Activated CD8-positive, alpha-beta memory T cell treated with anti-CD3 and anti-CD28 coated beads for 48 hours (primary cell): ENCODE data around the gene GLE1.
A peak's percentile ranks its signal among the peaks of the same experiment; 100 is the strongest.

Source experiments
- DNase-seq, 3 experiments: peaks; one replicate each; pipeline ENCODE4 v3.0.0-alpha.2; 2020; ENCODE audit warnings: low read depth in 2 of 3, low spot score in 2 of 3

Gene GLE1

GRCh38 chr9:128504485-128505413, at the start of gene GLE1:
GLE1 (plus strand) TSS chr9:128504719; CDS start chr9:128504806, 87 bp downstream.
- DNase-seq: peak; percentile 91 to 95 (median 93)

GRCh38 chr9:128454991-128455390, 49.5 kb upstream of the GLE1 start:
- no peak for DNase-seq

GRCh38 chr9:128455849-128456612, 48.5 kb upstream of the GLE1 start, which contains the start of gene ODF2:
ODF2 (plus strand) TSS chr9:128456006; CDS start chr9:128456092, 86 bp downstream.
- DNase-seq: peak; percentile 90 to 96 (median 96)

GRCh38 chr9:128456613-128457061, 47.9 kb upstream of the GLE1 start:
- peak in 2 of 3 experiments; percentile 49 to 60 for DNase-seq

GRCh38 chr9:128457207-128457606, 47.3 kb upstream of the GLE1 start:
- no peak for DNase-seq

GRCh38 chr9:128459011-128459410, 45.5 kb upstream of the GLE1 start:
- no peak for DNase-seq

GRCh38 chr9:128469070-128469469, 35.4 kb upstream of the GLE1 start:
- no peak for DNase-seq

GRCh38 chr9:128470560-128470959, 34.0 kb upstream of the GLE1 start:
- no peak for DNase-seq

- DNase-seq: no peak
Measured at GRCh38 chr9:128473104-128473503, 31.4 kb upstream of the GLE1 start.

- no peak for DNase-seq
Measured at GRCh38 chr9:128475867-128476266, 28.7 kb upstream of the GLE1 start.

- no peak for DNase-seq
Measured at GRCh38 chr9:128479262-128479661, 25.3 kb upstream of the GLE1 start.

- no peak for DNase-seq
Measured at GRCh38 chr9:128481561-128481960, 23.0 kb upstream of the GLE1 start.

- no peak for DNase-seq
Measured at GRCh38 chr9:128482186-128482585, 22.3 kb upstream of the GLE1 start.

GRCh38 chr9:128484686-128485413, 19.7 kb upstream of the GLE1 start:
- no peak for DNase-seq

- DNase-seq: no peak
Measured at GRCh38 chr9:128485414-128485855, 19.1 kb upstream of the GLE1 start.

- no peak for DNase-seq
Measured at GRCh38 chr9:128486201-128486600, 18.3 kb upstream of the GLE1 start.

GRCh38 chr9:128493424-128493823, 11.1 kb upstream of the GLE1 start:
- DNase-seq: no peak

GRCh38 chr9:128494108-128494745, 10.3 kb upstream of the GLE1 start:
- DNase-seq: no peak

- DNase-seq: no peak
Measured at GRCh38 chr9:128494746-128495129, 9.8 kb upstream of the GLE1 start.

- DNase-seq: no peak
Measured at GRCh38 chr9:128495296-128495695, 9.2 kb upstream of the GLE1 start.
